Stomach (tissue), 9 donors: ENCODE data around the gene APLN. TPM values are rescaled to one million over a fixed set of nuclear protein-coding genes. Genes with fewer than 3 reads are reported as not detected.
A peak's percentile ranks its signal among the peaks of the same experiment; 100 is the strongest.

Experiments used
- DNase-seq, 2 donors: peaks; one replicate each; pipeline versions ENCODE4 v3.0.0 to v3.0.0-alpha.2; 2013 to 2019
- H3K27ac ChIP-seq, 5 donors: fragments of 200-600 bp in 4 of 5; sonication (generic) in 4 of 5; one replicate each; pipeline ENCODE4 v1.5.1; 2013 to 2019; ENCODE audit warnings: mild to moderate bottlenecking in 1 of 5, moderate library complexity in 1 of 5
- H3K27me3 ChIP-seq, 3 donors: fragments of 200-600 bp; sonication (generic); one replicate each; pipeline ENCODE4 v1.5.1; 2017 to 2019; ENCODE audit warnings: mixed run types in 1 of 3
- H3K36me3 ChIP-seq, 4 donors: fragments of 200-600 bp; sonication (generic); 1 replicate in 3 of 4; 2 replicates in 1 of 4; pipeline ENCODE4 v1.5.1; 2016 to 2019
- H3K4me1 ChIP-seq, 4 donors: fragments of 200-600 bp; sonication (generic); one replicate each; pipeline ENCODE4 v1.5.1; 2016 to 2019
- H3K4me3 ChIP-seq, 4 donors: fragments of 200-600 bp; sonication (generic) in 3 of 4; one replicate each; pipeline ENCODE4 v1.5.1; 2016 to 2019; ENCODE audit warnings: mild to moderate bottlenecking in 1 of 4
- H3K9me3 ChIP-seq, 4 donors: fragments of 200-600 bp; sonication (generic); one replicate each; pipeline ENCODE4 v1.5.1; 2016 to 2019
- CTCF ChIP-seq, 7 experiments: fragments of 450-650 bp in 4 of 7; fragments of 200-600 bp in 3 of 7; sonication (generic) in 3 of 7; IDR thresholded peaks; one replicate each; pipeline ENCODE4 v1.5.1; 2016 to 2019; ENCODE audit warnings: antibody characterized with exemption in 7 of 7, control low read depth in 2 of 7, mild to moderate bottlenecking in 1 of 7
- EP300 ChIP-seq: sonication (generic); formaldehyde crosslinking; IDR thresholded peaks from one replicate; pipeline ENCODE4 v1.6.1; 2017; ENCODE audit warnings: antibody characterized with exemption
- POLR2A ChIP-seq, 4 donors: fragments of 450-650 bp; IDR thresholded peaks; one replicate each; pipeline ENCODE4 v1.6.1; 2016; ENCODE audit warnings: antibody characterized with exemption in 4 of 4, control low read depth in 2 of 4, mild to moderate bottlenecking in 1 of 4, moderate library complexity in 1 of 4
- POLR2AphosphoS5 ChIP-seq, 3 donors: sonication (generic); formaldehyde crosslinking; IDR thresholded peaks; one replicate each; pipeline ENCODE4 v1.6.1; 2016; ENCODE audit warnings: antibody characterized with exemption in 3 of 3
- WGBS, 5 donors: extraction: QIAGEN DNeasy Blood & Tissue Kit in 3 of 5; methylation state at CpG; one replicate each; pipeline versions ENCODE4 v1.1.5 to v1.1.7; 2013 to 2018; 5-methylcytosine and 5-hydroxymethylcytosine counted together
- intact Hi-C: fragments of 100-400 bp; cut with DNase I; formaldehyde crosslinking; loops from one replicate; pipeline ENCODE4 v1.15.1; 2023; ENCODE audit warnings: low total_unique reads
- polyA plus RNA-seq, 3 donors: library from polyadenylated mRNA; stranded (reverse); fragments of 200-250 nt; gene quantifications; one replicate each; pipeline ENCODE4 v1.2.3, GENCODE V29; 2013
- total RNA-seq, 5 donors: library from RNA; depleted of rRNA; stranded (reverse); fragments of >200 nt; gene quantifications; one replicate each; pipeline versions ENCODE4 v1.1.0 to v1.2.3, GENCODE V29; 2014 to 2016
- donor health status: healthy with polysubstance abuse.
- donor health status: Bipolar disorder and iron deficiency.
- donor health status: healthy.

The APLN gene
- total and polyA plus RNA-seq, 8 donors = 0.18 to 1.1 (median 0.37) TPM; not detected in 4

- no peak for TF ChIP-seq CTCF (IDR thresholded peaks at IDR 0.05)
- no peak for TF ChIP-seq POLR2A (IDR thresholded peaks at IDR 0.05)
- TF ChIP-seq POLR2AphosphoS5 (IDR thresholded peaks at IDR 0.05) = no peak
- 68 to 90% (median 78%) methylated on average over 5 of the region's 5 CpGs for WGBS, 5 donors
- intact Hi-C loops = no loop called here
These were observed 5.1 kb upstream of the APLN start for GRCh38 chrX:129659861-129660260.

GRCh38 chrX:129659141-129659540 lies 4.4 kb upstream of the APLN start:
- Histone ChIP-seq H3K9me3 (no peaks in the 10 kb centered on the region), H3K4me3 (no peak overlapping the region), H3K4me1 (peaks cover 0 to 14% (median 12%) of the 10 kb centered on the region in 4 donors), H3K27ac (no peak overlapping the region), H3K27me3 (no peaks in the 10 kb centered on the region), H3K36me3 (no peaks in the 10 kb centered on the region)
- WGBS, 5 donors = 64 to 91% (median 86%) methylated on average over 2 of the region's 2 CpGs
- no peak for DNase-seq
- intact Hi-C loops = no loop called here
- TF ChIP-seq POLR2AphosphoS5 (IDR thresholded peaks at IDR 0.05) (no peak), CTCF (IDR thresholded peaks at IDR 0.05) (no peak), POLR2A (IDR thresholded peaks at IDR 0.05) (no peak), EP300 (no peak)

More at GRCh38 chrX:129659861-129660260, 5.1 kb upstream of the APLN start:
- H3K4me3 ChIP-seq = no peak overlapping the region
- H3K4me1 ChIP-seq = peaks cover 0 to 8% (median 7%) of the 10 kb centered on the region in 4 donors
- no peaks in the 10 kb centered on the region for H3K27me3 ChIP-seq
- no peaks in the 10 kb centered on the region for H3K36me3 ChIP-seq
- H3K27ac ChIP-seq = no peak overlapping the region
- H3K9me3 ChIP-seq = no peaks in the 10 kb centered on the region
- DNase-seq = no peak

- Histone ChIP-seq H3K9me3 (no peaks in the 10 kb centered on the region), H3K4me3 (no peak overlapping the region), H3K4me1 (peaks cover 0 to 21% (median 19%) of the 10 kb centered on the region in 4 donors), H3K27ac (no peak overlapping the region), H3K27me3 (peaks cover 0 to 7% (median 5%) of the 10 kb centered on the region in 3 donors), H3K36me3 (no peaks in the 10 kb centered on the region)
- no peak for DNase-seq
- intact Hi-C loops = no loop called here
- 84 to 100% (median 93%) methylated on average over 3 to 5 of the region's 5 CpGs for WGBS, 5 donors
- no peak for TF ChIP-seq CTCF (IDR thresholded peaks at IDR 0.05)
- TF ChIP-seq EP300 = no peak
- TF ChIP-seq POLR2A (IDR thresholded peaks at IDR 0.05) = no peak
- no peak for TF ChIP-seq POLR2AphosphoS5 (IDR thresholded peaks at IDR 0.05)
These were observed 3.7 kb upstream of the APLN start for GRCh38 chrX:129658429-129658828.

- DNase-seq = peak; percentile 18 to 22
- WGBS, 5 donors = 24 to 53% (median 35%) methylated on average over 7 to 11 of the region's 11 CpGs
These were observed 942 bp upstream of the APLN start for GRCh38 chrX:129655547-129656249.

More at GRCh38 chrX:129655547-129656249, 942 bp upstream of the APLN start:
- H3K27me3 ChIP-seq = peaks cover 0 to 16% (median 9%) of the 10 kb centered on the region in 3 donors
- TF ChIP-seq EP300 = no peak
- no peak for TF ChIP-seq POLR2AphosphoS5 (IDR thresholded peaks at IDR 0.05)
- TF ChIP-seq POLR2A (IDR thresholded peaks at IDR 0.05) = no peak
- no peak for TF ChIP-seq CTCF (IDR thresholded peaks at IDR 0.05)
- H3K9me3 ChIP-seq = no peaks in the 10 kb centered on the region
- H3K27ac ChIP-seq = no peak overlapping the region
- intact Hi-C loops = no loop called here
- H3K4me3 ChIP-seq = no peak overlapping the region
- no peaks in the 10 kb centered on the region for H3K36me3 ChIP-seq
- H3K4me1 ChIP-seq = peaks cover 0 to 24% (median 20%) of the 10 kb centered on the region in 4 donors
